AG09309 (cell line): ENCODE results near the gene TENT4B.

Source experiments
- DNase-seq: peaks from one replicate; pipeline ENCODE4 v3.0.0-alpha.2; 2010; ENCODE audit warnings: low read depth
- H3K4me3 ChIP-seq: 2 replicates; pipeline ENCODE4 v1.5.1; 2011; ENCODE audit warnings: mild to moderate bottlenecking, low read depth, low read length, moderate library complexity; ENCODE audit not compliant: control insufficient read depth
- CTCF ChIP-seq: IDR thresholded peaks from 2 replicates; pipeline ENCODE4 v1.5.1; 2011; ENCODE audit warnings: mild to moderate bottlenecking, low read depth, low read length, inconsistent platforms; ENCODE audit not compliant: insufficient read depth, control insufficient read depth; ENCODE audit errors: missing control alignments

The TENT4B gene

GRCh38 chr16:50245417-50246298, 92.6 kb downstream of the TENT4B start:
- no peak for DNase-seq
- TF ChIP-seq CTCF, result no peak
- peak overlapping the region; percentile 81 for H3K4me3 ChIP-seq

DNA sequence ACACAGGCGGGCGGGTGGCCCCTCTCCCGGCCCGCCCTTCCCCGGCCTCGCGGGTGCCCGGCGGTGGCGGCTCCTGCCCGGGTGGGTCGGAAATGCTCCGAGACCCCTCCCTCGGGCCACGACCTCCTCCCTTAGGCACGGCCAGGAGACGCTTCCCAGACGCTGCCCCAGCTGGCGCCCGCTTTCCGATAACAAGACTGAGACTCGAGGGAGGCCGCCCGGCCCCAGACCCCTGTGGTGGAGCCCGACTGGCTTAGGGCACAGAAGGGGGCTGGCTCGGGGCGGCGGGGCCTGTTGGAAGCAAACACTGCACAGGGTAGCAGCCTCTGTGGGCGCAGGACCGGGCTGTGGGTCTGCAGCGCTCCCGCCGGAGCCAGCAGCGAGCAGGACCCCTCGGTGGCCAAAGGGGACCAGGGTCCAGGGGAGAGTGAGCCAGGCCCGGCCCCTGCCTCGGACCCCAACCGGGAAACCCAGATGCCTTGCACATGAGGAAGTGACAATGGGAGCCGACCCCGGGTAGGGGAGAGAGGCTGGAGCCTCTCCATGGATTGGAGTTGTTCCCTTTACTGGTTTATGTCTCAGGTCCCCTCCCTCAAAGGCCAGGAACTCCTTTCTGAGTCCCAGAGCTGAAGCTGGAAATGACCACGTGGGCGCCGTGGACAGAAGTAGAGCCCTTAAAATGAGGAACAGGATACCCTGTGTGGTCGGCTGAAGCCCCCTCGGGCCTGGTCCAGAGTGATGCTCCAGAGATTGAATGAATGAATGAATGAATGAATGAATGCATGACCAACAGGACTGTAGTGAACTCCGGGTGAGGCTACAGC, 93.4 kb downstream of the TENT4B start:
- no peak for TF ChIP-seq CTCF
- no peak for DNase-seq

GRCh38 chr16:50247123-50247905, 94.2 kb downstream of the TENT4B start:
- TF ChIP-seq CTCF, result no peak
- no peak for DNase-seq
- peak overlapping the region; percentile 81 for H3K4me3 ChIP-seq

More for the DNA sequence above, 93.4 kb downstream of the TENT4B start:
- peak overlapping the region; percentile 81 for H3K4me3 ChIP-seq

- TF ChIP-seq CTCF, result no peak
- no peak for DNase-seq
- no peak overlapping the region for H3K4me3 ChIP-seq
These were observed 95.0 kb downstream of the TENT4B start for GRCh38 chr16:50247906-50248608.

GRCh38 chr16:50248845-50249244, 95.7 kb downstream of the TENT4B start:
- no peak for DNase-seq
- H3K4me3 ChIP-seq, result no peak overlapping the region
- no peak for TF ChIP-seq CTCF

- no peak for TF ChIP-seq CTCF
- H3K4me3 ChIP-seq, result no peak overlapping the region
- peak; percentile 92 for DNase-seq
These were observed 98.4 kb downstream of the TENT4B start for GRCh38 chr16:50251375-50252081.
